B cell (primary cell): ENCODE data around the gene MMP21. TPM values are rescaled to one million over a fixed set of nuclear protein-coding genes. Genes with fewer than 3 reads are reported as not detected.

Source experiments
- ATAC-seq: fragments of 200-7000 bp; cut with Tn5 transposase; one replicate; pipeline ENCODE4 v1.10.0; 2021; ENCODE audit warnings: low read depth, mild to moderate bottlenecking, moderate number of reproducible peaks, moderate library complexity
- CTCF ChIA-PET: fragments of 350-600 bp; sonication (Branson Sonifier 250); formaldehyde crosslinking; loops from one replicate; lab custom pipeline; 2021; ENCODE audit warnings: antibody characterized with exemption, inconsistent platforms; lab: Charles Lee
- POLR2A ChIA-PET: fragments of 350-600 bp; sonication (Branson Sonifier 250); formaldehyde crosslinking; loops from one replicate; lab custom pipeline; 2021; ENCODE audit warnings: antibody characterized with exemption; lab: Charles Lee
- DNase-seq: peaks from one replicate; pipeline ENCODE4 v3.0.0; 2013
- H2AFZ ChIP-seq: 2 replicates; pipeline ENCODE4 v1.6.1; 2012; ENCODE audit warnings: mild to moderate bottlenecking, low read depth, low read length; ENCODE audit not compliant: insufficient read depth, poor library complexity, severe bottlenecking
- H3K27ac ChIP-seq, 2 donors: 1 replicate in 1 of 2; 2 replicates in 1 of 2; pipeline ENCODE4 v1.5.1; 2012 to 2013; ENCODE audit warnings: low read length in 2 of 2, mild to moderate bottlenecking in 2 of 2, moderate library complexity in 1 of 2
- H3K27me3 ChIP-seq, 4 experiments: fragments of 200-600 bp in 1 of 4; sonication (generic) in 1 of 4; replicated peaks in 1 of 4; 1 replicate in 2 of 4; 2 replicates in 2 of 4; pipeline versions ENCODE4 v1.6.1 to v1.7.0; 2013 to 2016; ENCODE audit warnings: low read length in 3 of 4, mild to moderate bottlenecking in 2 of 4, mixed read lengths in 1 of 4, moderate library complexity in 1 of 4; ENCODE audit not compliant: insufficient read depth in 4 of 4, control insufficient read depth in 3 of 4; ENCODE audit errors: control extremely low read depth in 1 of 4
- H3K36me3 ChIP-seq, 2 experiments: replicated peaks in 1 of 2; 1 replicate in 1 of 2; 2 replicates in 1 of 2; pipeline versions ENCODE4 v1.6.1 to v1.7.1; 2013; ENCODE audit warnings: low read length in 1 of 2; ENCODE audit not compliant: insufficient read depth in 2 of 2, control insufficient read depth in 1 of 2; ENCODE audit errors: control extremely low read depth in 1 of 2, extremely low read depth in 1 of 2
- H3K4me1 ChIP-seq, 2 donors: fragments of 200-600 bp in 1 of 2; sonication (generic) in 1 of 2; 1 replicate in 1 of 2; 2 replicates in 1 of 2; pipeline versions ENCODE4 v1.5.1 to v1.6.1; 2013 to 2017; ENCODE audit warnings: low read length in 2 of 2; ENCODE audit not compliant: control insufficient read depth in 2 of 2, insufficient read depth in 2 of 2
- H3K4me2 ChIP-seq: replicated peaks from 2 replicates; pipeline ENCODE3; 2012; ENCODE audit warnings: mild to moderate bottlenecking, low read depth, low read length; ENCODE audit not compliant: poor library complexity, severe bottlenecking
- H3K4me3 ChIP-seq, 5 experiments: fragments of 200-600 bp in 1 of 5; sonication (generic) in 1 of 5; 1 replicate in 3 of 5; 2 replicates in 2 of 5; pipeline versions ENCODE4 v1.5.1 to v1.7.0; 2011 to 2016; ENCODE audit warnings: low read length in 4 of 5, mild to moderate bottlenecking in 4 of 5, low read depth in 2 of 5, control low read depth in 1 of 5, moderate library complexity in 1 of 5; ENCODE audit not compliant: insufficient read depth in 1 of 5; ENCODE audit errors: control extremely low read depth in 1 of 5, extremely low read depth in 1 of 5
- H3K79me2 ChIP-seq: fragments of 200-600 bp; sonication (generic); one replicate; pipeline ENCODE4 v1.6.0; 2016; ENCODE audit warnings: low read length; ENCODE audit not compliant: control insufficient read depth, insufficient read depth
- H3K9ac ChIP-seq: fragments of 200-600 bp; sonication (generic); 2 replicates; pipeline ENCODE4 v1.6.1; 2017; ENCODE audit warnings: mild to moderate bottlenecking, low read length, moderate library complexity
- H3K9me3 ChIP-seq, 3 donors: one replicate each; pipeline versions ENCODE4 v1.6.1 to v1.7.1; 2013; ENCODE audit warnings: low read length in 2 of 3; ENCODE audit not compliant: control insufficient read depth in 2 of 3, insufficient read depth in 1 of 3; ENCODE audit errors: control extremely low read depth in 1 of 3
- H4K20me1 ChIP-seq: 2 replicates; pipeline ENCODE4 v1.6.0; 2012; ENCODE audit warnings: mild to moderate bottlenecking, low read length; ENCODE audit not compliant: insufficient read depth, control insufficient read depth, poor library complexity, severe bottlenecking
- H3K27ac Mint-ChIP-seq: one replicate; pipeline ENCODE4 v1.8.0; 2021; ENCODE audit warnings: mixed read lengths
- H3K27me3 Mint-ChIP-seq: one replicate; pipeline ENCODE4 v1.8.0; 2021; ENCODE audit warnings: mixed read lengths
- H3K4me1 Mint-ChIP-seq: one replicate; pipeline ENCODE4 v1.8.0; 2021; ENCODE audit warnings: mixed read lengths
- H3K4me3 Mint-ChIP-seq: one replicate; pipeline ENCODE4 v1.8.0; 2021; ENCODE audit warnings: mixed read lengths
- H3K9me3 Mint-ChIP-seq: one replicate; pipeline ENCODE4 v1.8.0; 2022; ENCODE audit warnings: mixed read lengths; ENCODE audit not compliant: insufficient read depth
- CTCF ChIP-seq: fragments of 200-600 bp; IDR thresholded peaks from one replicate; pipeline ENCODE4 v1.8.0; 2022; ENCODE audit warnings: antibody characterized with exemption, mild to moderate bottlenecking
- EZH2 ChIP-seq: IDR thresholded peaks from 2 replicates; pipeline ENCODE4 v1.6.1; 2012; ENCODE audit warnings: borderline replicate concordance, low read depth, mild to moderate bottlenecking, moderate library complexity, low read length; ENCODE audit not compliant: insufficient read depth, poor library complexity, severe bottlenecking
- WGBS: methylation state at CpG from one replicate; pipeline ENCODE4 v1.1.5; 2013; ENCODE audit warnings: missing lambda C conversion rate; ENCODE audit not compliant: insufficient coverage; 5-methylcytosine and 5-hydroxymethylcytosine counted together
- intact Hi-C: fragments of 100-400 bp; cut with micrococcal nuclease; formaldehyde crosslinking; loops from one replicate; pipeline ENCODE4 v1.10.0; 2022
- polyA plus RNA-seq: library from polyadenylated mRNA; depleted of rRNA; stranded (reverse); fragments of >200 nt; gene quantifications from 2 replicates; pipeline ENCODE4 v1.2.3, GENCODE V29; 2012
- total RNA-seq, 2 donors: library from RNA; stranded (reverse); fragments of 120-200 nt in 1 of 2; gene quantifications; 1 replicate in 1 of 2; 2 replicates in 1 of 2; pipeline versions ENCODE4 v1.2.3 to v1.2.4, GENCODE V29; 2013 to 2022

MMP21 gene
- total and polyA plus RNA-seq, 2 donors (not counting 1 experiment from before 2014, with no cell fraction given), result 0.15 to 0.18 TPM

GRCh38 chr10:125738206-125738605, 37.4 kb downstream of the MMP21 start:
- no peak overlapping the region for H3K27ac ChIP-seq
- TF ChIP-seq CTCF (no peak), EZH2 (no peak)
- peaks cover 8 to 90% of the 10 kb centered on the region in 2 experiments for H3K36me3 ChIP-seq
- no peaks in the 10 kb centered on the region for H4K20me1 ChIP-seq
- WGBS, result no CpG with 5 or more reads among the region's 5 CpGs
- DNase-seq, result no peak
- no peak overlapping the region for H3K4me2 ChIP-seq
- no peaks in the 10 kb centered on the region for H3K79me2 ChIP-seq
- ChIA-PET POLR2A (no interaction called here), CTCF (no interaction called here)
- no peak overlapping the region for H3K4me3 ChIP-seq
- no peak overlapping the region for H3K27ac Mint-ChIP-seq
- H3K27me3 Mint-ChIP-seq, result no peaks in the 10 kb centered on the region
- intact Hi-C loops, result no loop called here
- H3K9me3 ChIP-seq, result no peaks in the 10 kb centered on the region
- no peak overlapping the region for H2AFZ ChIP-seq
- no peaks in the 10 kb centered on the region for H3K4me1 Mint-ChIP-seq
- H3K4me1 ChIP-seq, result no peaks in the 10 kb centered on the region
- H3K4me3 Mint-ChIP-seq, result no peak overlapping the region
- no peak overlapping the region for H3K9ac ChIP-seq
- H3K27me3 ChIP-seq, result no peaks in the 10 kb centered on the region
- ATAC-seq, result no peak
- no peaks in the 10 kb centered on the region for H3K9me3 Mint-ChIP-seq

- no peak for ATAC-seq
- no peak for DNase-seq
- H3K27me3 ChIP-seq, result no peaks in the 10 kb centered on the region
- ChIA-PET POLR2A (no interaction called here), CTCF (no interaction called here)
- no peak overlapping the region for H3K4me2 ChIP-seq
- H4K20me1 ChIP-seq, result no peaks in the 10 kb centered on the region
- no peak for TF ChIP-seq CTCF
- no peak for TF ChIP-seq EZH2
- H3K9ac ChIP-seq, result no peak overlapping the region
- Mint-ChIP-seq H3K4me3 (no peak overlapping the region), H3K27ac (no peak overlapping the region), H3K27me3 (no peaks in the 10 kb centered on the region), H3K9me3 (no peaks in the 10 kb centered on the region), H3K4me1 (no peaks in the 10 kb centered on the region)
- no peaks in the 10 kb centered on the region for H3K9me3 ChIP-seq
- intact Hi-C loops, result no loop called here
- no peak overlapping the region for H3K4me3 ChIP-seq
- H3K79me2 ChIP-seq, result no peaks in the 10 kb centered on the region
- no peaks in the 10 kb centered on the region for H3K4me1 ChIP-seq
- H3K36me3 ChIP-seq, result peaks cover 27 to 94% of the 10 kb centered on the region in 2 experiments
- no peak overlapping the region for H3K27ac ChIP-seq
- no CpG with 5 or more reads among the region's 1 CpG for WGBS
- H2AFZ ChIP-seq, result no peak overlapping the region
These were observed 40.8 kb downstream of the MMP21 start for GRCh38 chr10:125734823-125735222.
